Stimulated activated CD8-positive, alpha-beta memory T cell treated with anti-CD3 and anti-CD28 coated beads, Interleukin-2, amount 100 ng/mL, for 1 hour (primary cell): ENCODE results near the gene PPP2R5C.
A peak's percentile ranks its signal among the peaks of the same experiment; 100 is the strongest.

Experiments used
- DNase-seq, 2 donors: peaks; one replicate each; pipeline ENCODE4 v3.0.0-alpha.2; 2020; ENCODE audit warnings: low read depth in 2 of 2

The PPP2R5C gene

GRCh38 chr14:101814934-101815333 lies 53.4 kb downstream of the PPP2R5C start:
- DNase-seq: no peak

- no peak for DNase-seq
Measured at GRCh38 chr14:101815994-101816393, 54.5 kb downstream of the PPP2R5C start.

- DNase-seq: no peak
Measured at GRCh38 chr14:101817501-101818001, 56.0 kb downstream of the PPP2R5C start.

GRCh38 chr14:101819251-101819990 lies 57.9 kb downstream of the PPP2R5C start:
- peak; percentile 41 to 46 for DNase-seq

GRCh38 chr14:101820283-101820798 lies 58.8 kb downstream of the PPP2R5C start:
- no peak for DNase-seq

- DNase-seq: no peak
Measured at GRCh38 chr14:101821528-101821927, 60.0 kb downstream of the PPP2R5C start.

- DNase-seq: no peak
Measured at GRCh38 chr14:101823066-101823465, 61.6 kb downstream of the PPP2R5C start.

- peak; percentile 55 to 56 for DNase-seq
Measured at GRCh38 chr14:101823511-101824120, 62.1 kb downstream of the PPP2R5C start.

- no peak for DNase-seq
Measured at GRCh38 chr14:101824339-101824727, 62.8 kb downstream of the PPP2R5C start.

- no peak for DNase-seq
Measured at GRCh38 chr14:101825797-101826196, 64.3 kb downstream of the PPP2R5C start.

GRCh38 chr14:101826351-101826750 lies 64.8 kb downstream of the PPP2R5C start:
- DNase-seq: no peak

GRCh38 chr14:101827286-101827685 lies 65.8 kb downstream of the PPP2R5C start:
- DNase-seq: no peak

- no peak for DNase-seq
Measured at GRCh38 chr14:101828046-101828445, 66.5 kb downstream of the PPP2R5C start.

- no peak for DNase-seq
Measured at GRCh38 chr14:101830271-101830670, 68.8 kb downstream of the PPP2R5C start.

- DNase-seq: no peak
Measured at GRCh38 chr14:101833045-101833444, 71.5 kb downstream of the PPP2R5C start.

- DNase-seq: no peak
Measured at GRCh38 chr14:101834397-101834796, 72.9 kb downstream of the PPP2R5C start.

GRCh38 chr14:101834800-101835547 lies 73.5 kb downstream of the PPP2R5C start:
- no peak for DNase-seq

- no peak for DNase-seq
Measured at GRCh38 chr14:101835566-101835965, 74.1 kb downstream of the PPP2R5C start.

- DNase-seq: no peak
Measured at GRCh38 chr14:101836135-101836534, 74.6 kb downstream of the PPP2R5C start.

GRCh38 chr14:101838476-101838875 lies 77.0 kb downstream of the PPP2R5C start:
- no peak for DNase-seq

GRCh38 chr14:101839236-101839635 lies 77.7 kb downstream of the PPP2R5C start:
- DNase-seq: no peak

GRCh38 chr14:101839661-101840060 lies 78.2 kb downstream of the PPP2R5C start:
- no peak for DNase-seq
